Prostate gland (tissue), 2 donors: ENCODE measurements around the gene CYTH1. TPM values are rescaled to one million over a fixed set of nuclear protein-coding genes. Genes with fewer than 3 reads are reported as not detected.
A peak's percentile ranks its signal among the peaks of the same experiment; 100 is the strongest.

Experiments used
- DNase-seq: peaks from one replicate; pipeline ENCODE4 v3.0.0-alpha.2; 2019; ENCODE audit warnings: low spot score
- H3K27ac ChIP-seq, 2 donors: fragments of 200-600 bp; sonication (generic); 2 replicates each; pipeline ENCODE4 v1.5.1; 2017 to 2019
- H3K27me3 ChIP-seq: fragments of 200-600 bp; sonication (generic); replicated peaks from 2 replicates; pipeline ENCODE4 v1.5.1; 2019; ENCODE audit not compliant: insufficient read depth
- H3K36me3 ChIP-seq, 2 donors: fragments of 200-600 bp; sonication (generic); 1 replicate in 1 of 2; 2 replicates in 1 of 2; pipeline versions ENCODE4 v1.5.1 to v1.8.1; 2017 to 2019
- H3K4me1 ChIP-seq: fragments of 200-600 bp; sonication (generic); replicated peaks from 2 replicates; pipeline ENCODE4 v1.5.1; 2019
- H3K4me3 ChIP-seq, 2 donors: fragments of 200-600 bp; sonication (generic); 2 replicates each; pipeline ENCODE4 v1.5.1; 2017 to 2019
- H3K9me3 ChIP-seq: fragments of 200-600 bp; sonication (generic); 2 replicates; pipeline ENCODE4 v1.5.1; 2017
- POLR2A ChIP-seq: fragments of 450-650 bp; IDR thresholded peaks from one replicate; pipeline ENCODE4 v1.6.1; 2016; ENCODE audit warnings: antibody characterized with exemption, mild to moderate bottlenecking
- POLR2AphosphoS5 ChIP-seq: sonication (generic); formaldehyde crosslinking; IDR thresholded peaks from one replicate; pipeline ENCODE4 v1.6.1; 2017; ENCODE audit warnings: antibody characterized with exemption
- WGBS: methylation state at CpG from one replicate; pipeline ENCODE4 v1.1.5; 2018; 5-methylcytosine and 5-hydroxymethylcytosine counted together
- intact Hi-C: fragments of 100-400 bp; cut with DNase I; formaldehyde crosslinking; loops from one replicate; pipeline ENCODE4 v1.14.2; 2022
- total RNA-seq, 2 donors: library from RNA; depleted of rRNA; stranded (reverse); fragments of >200 nt; gene quantifications; one replicate each; pipeline ENCODE4 v1.1.0, GENCODE V29; 2016
- TF ChIP-seq, protein P1 (sequence below), 4 experiments: fragments of 200-600 bp in 2 of 4; fragments of 450-650 bp in 2 of 4; sonication (generic) in 2 of 4; IDR thresholded peaks; 1 replicate in 3 of 4; 2 replicates in 1 of 4; pipeline ENCODE4 v1.5.1; 2016 to 2019; ENCODE audit warnings: antibody characterized with exemption in 4 of 4, mild to moderate bottlenecking in 2 of 4, moderate library complexity in 2 of 4

Gene CYTH1
- total RNA-seq, 2 donors from 2014 or later: 65.2 to 73.9 TPM

DNA sequence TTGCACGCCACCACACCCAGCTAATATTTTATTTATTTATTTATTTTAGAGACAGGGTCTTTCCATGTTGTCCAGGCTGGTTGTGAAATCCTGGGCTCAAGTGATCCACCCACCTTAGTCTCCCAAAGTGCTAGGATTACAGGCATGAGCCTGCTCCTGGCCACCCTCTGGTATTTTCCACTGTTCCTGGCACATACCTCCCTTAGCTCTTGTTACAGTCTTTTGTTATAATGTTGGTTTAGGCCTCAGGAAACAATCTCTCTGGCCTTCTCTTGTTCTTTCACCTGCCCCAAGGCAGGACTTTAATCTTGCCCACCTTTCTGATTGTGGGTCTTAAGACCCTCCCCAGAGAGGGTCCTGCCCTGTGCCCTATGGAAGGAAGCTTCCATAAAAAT is 3.6 kb upstream of the CYTH1 start:
- Histone ChIP-seq H3K4me1 (peaks cover 4% of the 10 kb centered on the region), H3K36me3 (no peaks in the 10 kb centered on the region), H3K27me3 (no peaks in the 10 kb centered on the region), H3K4me3 (no peak overlapping the region), H3K9me3 (no peaks in the 10 kb centered on the region), H3K27ac (peak overlapping the region in 1 of 2 donors; percentile 45)
- DNase-seq: no peak
- WGBS: 87% methylated on average over 1 of the region's 1 CpG
- intact Hi-C loops: no loop called here
- TF ChIP-seq POLR2AphosphoS5 (peak; percentile 9), POLR2A (no peak)
- TF ChIP-seq, protein P1, sequence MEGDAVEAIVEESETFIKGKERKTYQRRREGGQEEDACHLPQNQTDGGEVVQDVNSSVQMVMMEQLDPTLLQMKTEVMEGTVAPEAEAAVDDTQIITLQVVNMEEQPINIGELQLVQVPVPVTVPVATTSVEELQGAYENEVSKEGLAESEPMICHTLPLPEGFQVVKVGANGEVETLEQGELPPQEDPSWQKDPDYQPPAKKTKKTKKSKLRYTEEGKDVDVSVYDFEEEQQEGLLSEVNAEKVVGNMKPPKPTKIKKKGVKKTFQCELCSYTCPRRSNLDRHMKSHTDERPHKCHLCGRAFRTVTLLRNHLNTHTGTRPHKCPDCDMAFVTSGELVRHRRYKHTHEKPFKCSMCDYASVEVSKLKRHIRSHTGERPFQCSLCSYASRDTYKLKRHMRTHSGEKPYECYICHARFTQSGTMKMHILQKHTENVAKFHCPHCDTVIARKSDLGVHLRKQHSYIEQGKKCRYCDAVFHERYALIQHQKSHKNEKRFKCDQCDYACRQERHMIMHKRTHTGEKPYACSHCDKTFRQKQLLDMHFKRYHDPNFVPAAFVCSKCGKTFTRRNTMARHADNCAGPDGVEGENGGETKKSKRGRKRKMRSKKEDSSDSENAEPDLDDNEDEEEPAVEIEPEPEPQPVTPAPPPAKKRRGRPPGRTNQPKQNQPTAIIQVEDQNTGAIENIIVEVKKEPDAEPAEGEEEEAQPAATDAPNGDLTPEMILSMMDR (IDR thresholded peaks at IDR 0.05): no peak

DNA sequence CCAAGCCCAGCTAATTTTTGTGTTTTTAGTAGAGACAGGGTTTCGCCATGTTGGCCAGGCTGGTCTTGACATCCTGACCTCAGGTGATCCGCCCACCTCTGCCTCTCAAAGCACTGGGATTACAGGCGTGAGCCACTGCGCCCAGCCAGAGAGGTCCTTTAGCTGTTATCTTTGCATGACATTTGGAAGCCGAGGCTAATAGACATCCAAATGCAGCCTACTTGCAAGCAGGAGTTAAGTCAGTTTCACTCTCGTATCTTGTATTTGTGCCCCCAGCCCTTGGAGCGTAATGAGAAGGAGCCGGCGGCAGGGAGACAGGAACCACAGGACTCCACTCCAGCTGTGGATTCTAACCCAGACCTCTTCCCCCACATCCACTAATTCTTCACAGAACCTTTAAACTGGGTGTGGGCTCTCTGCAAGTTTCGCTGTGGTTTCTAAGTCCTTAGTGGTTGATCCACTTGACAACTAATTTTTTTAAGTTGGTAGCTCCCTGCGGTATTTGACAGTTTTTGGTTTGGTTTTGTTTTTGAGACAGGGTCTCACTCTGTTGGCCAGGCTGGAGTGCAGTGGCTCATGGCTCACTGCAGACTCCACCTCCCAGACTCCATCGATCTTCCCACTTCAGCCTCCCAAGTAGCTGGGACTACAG is 3.1 kb upstream of the CYTH1 start:
- no peaks in the 10 kb centered on the region for H3K36me3 ChIP-seq
- no peaks in the 10 kb centered on the region for H3K27me3 ChIP-seq
- WGBS: 93% methylated on average over 12 of the region's 12 CpGs
- intact Hi-C loops: no loop called here
- no peaks in the 10 kb centered on the region for H3K9me3 ChIP-seq
- no peak for DNase-seq
- H3K27ac ChIP-seq: peak overlapping the region in 1 of 2 donors; percentile 45
- H3K4me1 ChIP-seq: peaks cover 6% of the 10 kb centered on the region
- no peak overlapping the region for H3K4me3 ChIP-seq
- TF ChIP-seq POLR2A (no peak), POLR2AphosphoS5 (no peak)
- TF ChIP-seq, protein P1 (IDR thresholded peaks at IDR 0.05): no peak

DNA sequence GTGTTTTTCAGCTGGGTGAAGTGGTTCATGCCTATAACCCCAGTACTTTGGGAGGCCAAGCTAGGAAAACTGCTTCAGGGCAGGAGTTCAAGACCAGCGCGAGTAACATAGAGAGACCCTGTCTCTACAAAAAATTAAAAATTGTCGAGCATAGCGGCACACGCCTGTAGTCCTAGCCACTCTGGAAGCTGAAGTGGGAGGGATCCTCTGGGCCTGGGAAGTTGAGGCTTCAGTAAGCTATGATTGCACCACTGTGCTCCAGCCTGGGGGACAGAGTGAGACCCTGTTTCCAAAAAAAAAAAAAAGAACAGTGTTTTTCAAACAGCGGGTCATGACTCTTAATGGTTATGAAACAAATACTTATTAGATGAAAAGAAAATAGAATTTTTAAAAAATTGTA is 2.3 kb upstream of the CYTH1 start:
- TF ChIP-seq, protein P1 (IDR thresholded peaks at IDR 0.05): no peak
- TF ChIP-seq POLR2AphosphoS5 (no peak), POLR2A (no peak)
- Histone ChIP-seq H3K4me3 (no peak overlapping the region), H3K4me1 (peaks cover 14% of the 10 kb centered on the region), H3K9me3 (no peaks in the 10 kb centered on the region), H3K27ac (peak overlapping the region in 1 of 2 donors; percentile 99), H3K36me3 (no peaks in the 10 kb centered on the region), H3K27me3 (no peaks in the 10 kb centered on the region)
- no peak for DNase-seq
- intact Hi-C loops: no loop called here
- WGBS: 91% methylated on average over 6 of the region's 6 CpGs

DNA sequence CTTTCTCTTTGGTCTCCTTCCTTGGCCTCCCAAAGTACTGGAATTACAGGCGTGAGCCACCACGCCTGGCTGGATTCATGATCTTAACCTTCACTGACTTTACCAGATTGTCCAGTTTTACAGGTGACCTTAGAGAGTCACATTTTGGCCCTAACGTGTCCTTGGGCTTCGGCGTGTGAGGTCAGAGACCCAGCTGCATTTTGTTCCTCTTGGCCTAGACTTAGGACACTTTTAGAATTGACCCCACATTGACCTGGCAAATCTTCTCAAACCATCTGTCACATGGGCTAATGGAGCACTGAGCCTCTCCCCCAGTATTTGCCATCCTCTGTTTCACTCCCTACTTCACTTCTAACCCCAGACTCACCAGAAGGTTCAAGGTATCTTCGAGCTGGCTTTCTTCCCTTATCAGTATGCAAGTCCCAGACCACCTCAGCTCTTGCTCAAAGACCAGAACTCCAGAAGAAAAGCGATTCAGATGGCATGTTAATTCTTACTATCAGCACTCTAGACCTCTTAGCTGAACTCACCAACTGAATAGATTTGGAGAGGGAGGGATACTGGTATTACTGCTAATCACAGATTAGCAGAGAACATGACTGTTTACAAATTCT is 1.7 kb upstream of the CYTH1 start:
- H3K27me3 ChIP-seq: no peaks in the 10 kb centered on the region
- WGBS: 80% methylated on average over 7 of the region's 7 CpGs
- peaks cover 14% of the 10 kb centered on the region for H3K4me1 ChIP-seq
- TF ChIP-seq POLR2AphosphoS5: no peak
- TF ChIP-seq POLR2A: no peak
- TF ChIP-seq, protein P1 (IDR thresholded peaks at IDR 0.05): no peak
- no peaks in the 10 kb centered on the region for H3K36me3 ChIP-seq
- no peaks in the 10 kb centered on the region for H3K9me3 ChIP-seq
- peak overlapping the region; percentile 98 to 99 for H3K27ac ChIP-seq
- H3K4me3 ChIP-seq: no peak overlapping the region
- intact Hi-C loops: no loop called here
- DNase-seq: no peak
